Fibroblast of villous mesenchyme (primary cell): ENCODE measurements around the gene AHDC1. TPM values are rescaled to one million over a fixed set of nuclear protein-coding genes. Genes with fewer than 3 reads are reported as not detected.

Experiments
- DNase-seq: peaks from one replicate; pipeline ENCODE4 v3.0.0-alpha.2; 2010; ENCODE audit warnings: low read depth
- H3K4me3 ChIP-seq: 2 replicates; pipeline ENCODE4 v1.5.1; 2011; ENCODE audit warnings: low read depth, mild to moderate bottlenecking, low read length
- small RNA-seq: library from RNA; depleted of rRNA; stranded (forward); fragments of <200 nt; gene quantifications from one replicate; pipeline ENCODE3, GENCODE V24; 2012
- total RNA-seq: library from RNA; depleted of rRNA; stranded (reverse); fragments of >200 nt; gene quantifications from 2 replicates; pipeline ENCODE4 v1.2.3, GENCODE V29; 2012
- TF ChIP-seq, protein P1 (sequence below): IDR thresholded peaks from 2 replicates; pipeline ENCODE4 v1.5.1; 2012; ENCODE audit warnings: low read depth, mild to moderate bottlenecking, low read length; ENCODE audit not compliant: insufficient read depth

AHDC1 gene
- total RNA-seq, 1 donor: 22.5 TPM

DNA sequence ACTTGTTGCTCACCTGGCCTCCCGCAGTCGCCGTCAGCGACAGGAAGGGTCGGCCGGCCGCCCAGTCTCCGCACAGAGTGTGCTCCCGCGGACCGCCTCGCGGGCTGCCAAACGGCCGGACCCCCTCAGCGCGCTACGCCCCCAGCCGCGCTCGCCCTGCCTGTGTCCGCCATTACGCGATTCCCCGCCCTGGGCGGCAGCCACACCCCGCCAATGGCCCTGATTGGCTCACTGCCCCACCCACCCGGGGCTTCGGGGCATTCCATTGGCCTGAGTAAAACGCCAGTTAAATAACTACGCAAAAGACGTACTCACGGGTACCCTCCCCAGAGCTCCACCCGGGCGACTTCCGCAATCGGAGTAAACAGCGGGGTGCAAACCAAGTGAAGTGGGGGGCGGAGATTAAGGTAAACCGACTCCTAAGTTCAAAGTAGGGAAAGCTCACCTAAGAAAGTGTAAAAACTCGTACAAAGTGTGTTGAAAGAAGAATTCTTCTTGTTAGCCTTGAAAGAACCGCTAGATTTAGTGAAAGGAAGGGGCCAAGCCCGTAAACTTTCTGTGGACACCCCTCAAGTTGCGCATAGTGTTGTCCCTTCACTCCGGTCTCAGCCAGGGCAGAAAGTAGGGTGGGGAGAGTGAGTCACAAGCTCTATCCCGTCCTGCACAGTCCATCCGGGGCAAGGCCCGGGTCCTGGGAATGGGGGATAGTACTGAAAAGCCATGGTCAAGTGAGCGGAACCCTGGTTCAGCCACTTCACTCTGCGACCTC lies 113.8 kb downstream of the AHDC1 start, which contains the start of gene WASF2:
Gene WASF2, minus strand, starts transcription at position 195 of the 769 bp plus-strand sequence. CDS start 61,277 bp downstream, outside the sequence.
- peak within 1 kb of the TSS; percentile 100 for H3K4me3 ChIP-seq
- TF ChIP-seq, protein P1, sequence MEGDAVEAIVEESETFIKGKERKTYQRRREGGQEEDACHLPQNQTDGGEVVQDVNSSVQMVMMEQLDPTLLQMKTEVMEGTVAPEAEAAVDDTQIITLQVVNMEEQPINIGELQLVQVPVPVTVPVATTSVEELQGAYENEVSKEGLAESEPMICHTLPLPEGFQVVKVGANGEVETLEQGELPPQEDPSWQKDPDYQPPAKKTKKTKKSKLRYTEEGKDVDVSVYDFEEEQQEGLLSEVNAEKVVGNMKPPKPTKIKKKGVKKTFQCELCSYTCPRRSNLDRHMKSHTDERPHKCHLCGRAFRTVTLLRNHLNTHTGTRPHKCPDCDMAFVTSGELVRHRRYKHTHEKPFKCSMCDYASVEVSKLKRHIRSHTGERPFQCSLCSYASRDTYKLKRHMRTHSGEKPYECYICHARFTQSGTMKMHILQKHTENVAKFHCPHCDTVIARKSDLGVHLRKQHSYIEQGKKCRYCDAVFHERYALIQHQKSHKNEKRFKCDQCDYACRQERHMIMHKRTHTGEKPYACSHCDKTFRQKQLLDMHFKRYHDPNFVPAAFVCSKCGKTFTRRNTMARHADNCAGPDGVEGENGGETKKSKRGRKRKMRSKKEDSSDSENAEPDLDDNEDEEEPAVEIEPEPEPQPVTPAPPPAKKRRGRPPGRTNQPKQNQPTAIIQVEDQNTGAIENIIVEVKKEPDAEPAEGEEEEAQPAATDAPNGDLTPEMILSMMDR: no peak
- DNase-seq: peak; percentile 98

DNA sequence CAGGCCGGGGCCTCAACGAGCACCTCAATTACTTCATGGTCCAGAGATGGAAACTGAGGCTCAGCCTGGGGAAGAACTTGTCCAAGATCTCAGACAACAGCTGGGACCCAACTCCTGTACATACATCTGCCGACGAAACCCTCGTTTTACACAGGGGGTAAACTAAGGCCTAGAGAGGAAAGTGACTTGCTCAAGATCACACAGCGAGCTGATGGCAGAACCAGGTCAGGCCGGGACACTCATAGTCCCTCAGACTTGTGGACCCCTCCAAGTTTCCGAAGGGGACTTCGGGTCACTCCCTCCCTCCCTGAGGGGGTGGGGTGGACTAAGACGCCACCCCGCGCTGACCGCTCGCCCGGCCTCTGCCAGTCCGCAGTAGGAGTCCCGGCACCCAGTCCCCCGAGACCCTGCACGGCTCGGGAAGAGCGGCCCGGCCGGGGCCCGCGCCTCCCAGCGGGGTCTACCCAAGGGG lies 114.4 kb downstream of the AHDC1 start:
- H3K4me3 ChIP-seq: peak overlapping the region; percentile 100
- DNase-seq: peak; percentile 49
- TF ChIP-seq, protein P1: no peak

DNA sequence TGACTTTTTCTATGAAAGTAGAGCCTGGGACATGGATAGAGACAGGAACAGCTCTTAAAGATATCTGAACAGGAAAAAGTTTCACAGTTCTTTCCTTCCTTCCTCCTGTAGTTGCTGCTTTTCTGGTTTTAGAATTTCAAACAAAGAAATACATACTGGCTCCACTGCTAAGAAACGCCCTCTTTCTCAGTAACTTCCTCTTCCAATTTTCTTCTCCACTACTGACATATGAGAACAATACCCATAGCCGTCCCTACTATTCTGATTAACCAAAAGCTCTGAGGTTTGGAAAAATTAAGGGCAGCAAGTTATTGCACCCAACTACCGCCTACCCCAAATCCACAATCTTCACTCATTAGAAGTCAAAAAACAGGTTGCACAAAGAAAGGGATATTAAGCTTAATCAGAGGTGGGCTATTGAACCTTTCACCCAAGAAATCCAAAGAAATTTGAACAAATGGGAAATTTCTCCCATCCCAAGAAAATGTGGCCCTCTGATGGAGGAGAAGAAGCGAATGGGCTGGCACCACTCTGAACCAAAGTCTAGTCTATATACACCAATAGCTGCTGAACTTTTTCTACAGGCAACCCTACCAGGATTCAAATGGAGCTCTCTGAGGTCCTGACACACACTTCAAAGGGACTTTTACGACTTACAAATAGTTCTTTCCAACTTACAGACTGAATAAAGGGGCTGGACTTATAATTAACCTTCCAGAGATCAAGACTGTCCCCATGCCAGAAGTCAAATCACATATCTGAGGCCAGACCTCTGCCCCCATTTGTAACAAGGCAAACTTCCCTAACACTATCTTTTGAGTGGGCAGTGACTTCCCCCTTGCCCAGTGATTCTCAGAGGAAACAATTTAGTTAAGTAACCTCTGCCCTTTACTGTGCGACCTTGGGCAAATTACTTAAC lies 115.7 kb downstream of the AHDC1 start:
- TF ChIP-seq, protein P1: no peak
- H3K4me3 ChIP-seq: peak overlapping the region; percentile 100
- peak; percentile 44 for DNase-seq

DNA sequence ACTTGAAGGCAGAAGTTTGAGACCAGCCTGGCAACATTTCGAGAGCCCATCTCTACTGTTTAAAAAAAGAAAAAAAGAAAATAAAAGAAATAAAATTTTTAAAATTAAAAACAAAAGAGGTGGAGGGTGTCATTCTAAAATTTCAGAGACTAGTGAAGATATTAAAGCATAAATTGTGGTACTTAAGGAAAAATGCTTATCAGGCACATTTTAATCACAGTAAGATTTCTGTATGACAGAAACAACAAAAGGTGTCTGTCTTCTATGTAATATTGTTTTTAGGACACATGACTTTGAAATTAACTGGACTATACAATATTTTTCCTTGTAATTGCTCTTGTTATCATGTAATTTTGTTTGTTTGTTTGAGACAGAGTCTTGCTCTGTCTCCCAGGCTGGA lies 118.6 kb downstream of the AHDC1 start:
- DNase-seq: no peak
- no peak overlapping the region for H3K4me3 ChIP-seq
- TF ChIP-seq, protein P1: no peak

Small RNA genes lying within 50 kb of the gene (small RNA-seq; reads per million reads assigned to genes)
- gene AL031729.1: not detected

Other genes starting within 250 kb of the AHDC1 start
- gene MAP3K6, start 237.2 kb downstream of the AHDC1 start, total RNA-seq: 24.2 and 25.9 TPM in 2 replicates
- gene FCN3, start 229.3 kb downstream of the AHDC1 start, total RNA-seq: not detected in 2 replicates
- gene CD164L2, start 220.8 kb downstream of the AHDC1 start, total RNA-seq: not detected in 2 replicates
- 0.64 and 0.86 TPM in 2 replicates for gene GPR3, start 211.5 kb downstream of the AHDC1 start, total RNA-seq
- 16.0 and 18.7 TPM in 2 replicates for gene WASF2, start 114.0 kb downstream of the AHDC1 start, total RNA-seq
- gene FGR, start 31.0 kb upstream of the AHDC1 start, total RNA-seq: not detected in 2 replicates
- 39.3 and 56.1 TPM in 2 replicates for gene IFI6, start 68.0 kb upstream of the AHDC1 start, total RNA-seq
- 16.0 and 20.0 TPM in 2 replicates for gene FAM76A, start 121.8 kb upstream of the AHDC1 start, total RNA-seq
- gene STX12, start 169.1 kb upstream of the AHDC1 start, total RNA-seq: 70.5 and 95.4 TPM in 2 replicates
- 26.7 and 46.6 TPM in 2 replicates for gene PPP1R8, start 226.6 kb upstream of the AHDC1 start, total RNA-seq